Stomach (tissue), 4 donors: ENCODE results near the gene ITGB2.

Experiments used
- POLR2AphosphoS5 ChIP-seq, 3 donors: sonication (generic); formaldehyde crosslinking; IDR thresholded peaks; one replicate each; pipeline ENCODE4 v1.6.1; 2016; ENCODE audit warnings: antibody characterized with exemption in 3 of 3
- TF ChIP-seq, protein P1 (sequence below), 7 experiments: fragments of 450-650 bp in 4 of 7; fragments of 200-600 bp in 3 of 7; sonication (generic) in 3 of 7; IDR thresholded peaks; one replicate each; pipeline ENCODE4 v1.5.1; 2016 to 2019; ENCODE audit warnings: antibody characterized with exemption in 7 of 7, control low read depth in 2 of 7, mild to moderate bottlenecking in 1 of 7

DNA sequence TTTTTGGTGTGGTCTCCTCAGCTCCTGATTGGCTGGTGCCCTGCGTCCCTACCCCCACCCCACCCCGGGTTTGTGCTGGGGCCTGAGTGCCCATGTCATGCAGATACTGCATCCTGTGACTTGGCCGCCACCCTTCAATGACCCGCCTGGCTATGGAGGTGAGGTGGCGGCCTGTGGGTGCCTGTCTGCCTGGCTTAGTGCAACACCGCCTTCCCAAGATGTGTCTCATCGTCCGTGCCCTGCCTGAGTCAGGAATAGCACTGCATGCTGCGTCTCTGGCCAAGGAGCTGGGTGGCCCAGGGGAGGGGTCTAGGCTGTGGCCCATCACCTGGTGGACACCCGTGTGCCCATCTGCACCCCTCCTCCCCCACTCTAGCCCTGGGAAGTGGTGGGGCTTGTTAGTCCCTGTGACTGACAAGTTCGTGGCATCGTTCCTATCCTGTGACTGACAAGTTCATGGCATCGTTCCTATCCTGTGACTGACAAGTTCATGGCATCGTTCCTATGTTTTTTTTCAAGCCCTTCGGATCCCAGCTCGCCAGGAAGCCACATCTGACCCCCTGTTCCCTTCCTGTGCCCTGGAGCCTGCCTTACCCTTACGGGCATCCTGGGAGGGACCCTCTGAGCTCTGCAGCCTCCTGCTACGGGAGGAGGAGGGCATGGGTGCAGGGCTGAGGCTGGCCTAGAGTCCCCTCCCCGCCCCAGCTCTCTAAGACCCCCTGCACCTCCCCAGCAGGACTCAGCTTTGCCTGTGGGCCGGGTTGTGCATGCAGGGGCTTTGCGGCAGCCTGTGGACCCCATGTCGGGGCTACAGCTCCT lies 26.6 kb upstream of the ITGB2 start:
- TF ChIP-seq, protein P1, sequence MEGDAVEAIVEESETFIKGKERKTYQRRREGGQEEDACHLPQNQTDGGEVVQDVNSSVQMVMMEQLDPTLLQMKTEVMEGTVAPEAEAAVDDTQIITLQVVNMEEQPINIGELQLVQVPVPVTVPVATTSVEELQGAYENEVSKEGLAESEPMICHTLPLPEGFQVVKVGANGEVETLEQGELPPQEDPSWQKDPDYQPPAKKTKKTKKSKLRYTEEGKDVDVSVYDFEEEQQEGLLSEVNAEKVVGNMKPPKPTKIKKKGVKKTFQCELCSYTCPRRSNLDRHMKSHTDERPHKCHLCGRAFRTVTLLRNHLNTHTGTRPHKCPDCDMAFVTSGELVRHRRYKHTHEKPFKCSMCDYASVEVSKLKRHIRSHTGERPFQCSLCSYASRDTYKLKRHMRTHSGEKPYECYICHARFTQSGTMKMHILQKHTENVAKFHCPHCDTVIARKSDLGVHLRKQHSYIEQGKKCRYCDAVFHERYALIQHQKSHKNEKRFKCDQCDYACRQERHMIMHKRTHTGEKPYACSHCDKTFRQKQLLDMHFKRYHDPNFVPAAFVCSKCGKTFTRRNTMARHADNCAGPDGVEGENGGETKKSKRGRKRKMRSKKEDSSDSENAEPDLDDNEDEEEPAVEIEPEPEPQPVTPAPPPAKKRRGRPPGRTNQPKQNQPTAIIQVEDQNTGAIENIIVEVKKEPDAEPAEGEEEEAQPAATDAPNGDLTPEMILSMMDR (IDR thresholded peaks at IDR 0.05): no peak
- no peak for TF ChIP-seq POLR2AphosphoS5 (IDR thresholded peaks at IDR 0.05)
